ENCODE data around the gene USP32. TPM values are rescaled to one million over a fixed set of nuclear protein-coding genes. Genes with fewer than 3 reads are reported as not detected.

Gene USP32
- total RNA-seq, 1 donor from 2014 or later: 90.1 TPM

DNA sequence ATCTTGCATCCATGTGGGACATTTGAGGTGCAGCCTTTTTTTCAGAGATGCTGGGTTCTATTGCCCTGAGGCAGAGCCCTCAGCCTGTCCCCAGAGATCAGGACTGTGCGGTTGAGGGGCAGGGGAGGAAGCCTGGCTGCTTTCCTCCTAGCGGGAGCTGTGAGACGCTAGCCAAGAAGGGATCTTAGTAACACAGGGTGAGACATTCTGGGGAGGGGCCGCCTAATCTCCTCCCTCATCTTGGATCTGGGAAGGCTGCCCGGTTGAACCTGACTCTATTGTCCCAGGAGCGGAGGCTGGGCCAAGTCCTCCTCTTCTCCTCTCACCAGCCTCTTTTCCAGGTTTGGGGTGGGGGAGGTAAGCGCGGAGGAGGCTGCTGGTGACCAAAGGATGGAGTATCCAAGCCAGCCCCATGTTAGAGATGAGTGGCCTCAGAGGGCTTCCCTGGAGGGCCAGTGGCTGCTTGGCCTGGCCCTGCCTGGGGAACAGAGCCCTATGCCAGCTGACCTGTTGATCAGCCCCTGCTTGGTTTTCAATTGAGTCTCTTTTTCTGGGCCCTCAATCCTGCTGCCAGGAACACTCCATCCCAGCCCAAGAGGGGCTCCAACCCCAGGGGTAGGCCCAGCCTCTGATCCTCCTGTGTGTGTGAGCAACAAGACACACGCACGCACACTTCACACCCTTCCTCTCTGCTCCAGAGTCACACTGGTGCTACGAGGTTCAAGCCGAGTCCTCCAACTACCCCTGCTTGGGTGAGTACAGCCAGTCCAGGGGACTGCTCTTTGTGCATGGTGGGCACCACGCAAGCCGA, 237.1 kb downstream of the USP32 start:
- intact Hi-C loops (cut with DNase I): no loop called here
- ATAC-seq (peak; percentile 82), DNase-seq (ENCODE audit: low spot score) (no peak)

DNA sequence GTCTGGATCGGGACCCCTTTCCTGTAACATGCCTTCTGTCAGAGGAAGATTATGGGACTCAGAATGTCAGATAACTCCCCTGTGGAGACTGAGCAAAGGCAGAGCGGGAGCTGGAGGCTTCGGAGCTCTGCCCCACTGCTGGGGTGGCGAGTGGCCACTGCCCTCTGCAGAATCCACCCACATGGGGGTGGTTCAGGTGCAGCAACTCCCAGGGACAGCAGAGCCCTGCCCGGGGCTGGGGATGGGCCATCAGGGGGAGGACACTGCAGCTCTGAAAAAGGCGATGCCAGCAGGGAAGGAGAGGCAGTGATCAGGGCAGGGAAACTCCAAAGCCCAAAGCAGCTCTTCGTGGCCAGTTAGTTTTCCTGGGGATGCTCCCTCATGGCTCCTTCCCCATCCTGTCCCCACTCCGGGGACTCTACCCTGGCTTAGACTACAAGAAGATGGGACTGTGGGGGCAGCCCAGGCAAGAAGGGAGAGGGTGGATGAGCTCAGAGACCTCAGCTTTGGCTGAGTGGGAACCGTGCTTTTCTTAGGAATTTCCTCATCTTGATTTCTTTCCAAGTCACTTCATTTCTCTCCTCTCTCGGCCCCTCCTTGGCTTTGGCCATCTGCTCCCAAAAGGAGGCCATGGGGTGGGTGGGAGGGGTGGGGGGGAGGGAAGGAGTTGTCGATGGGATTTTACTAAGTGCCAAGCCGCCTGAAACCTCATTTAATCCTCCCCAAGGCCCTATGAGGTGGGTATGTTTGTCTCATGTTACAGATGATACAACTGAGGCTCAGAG, 238.1 kb downstream of the USP32 start:
- ATAC-seq: peak; percentile 68
- intact Hi-C loops (cut with DNase I): no loop called here

DNA sequence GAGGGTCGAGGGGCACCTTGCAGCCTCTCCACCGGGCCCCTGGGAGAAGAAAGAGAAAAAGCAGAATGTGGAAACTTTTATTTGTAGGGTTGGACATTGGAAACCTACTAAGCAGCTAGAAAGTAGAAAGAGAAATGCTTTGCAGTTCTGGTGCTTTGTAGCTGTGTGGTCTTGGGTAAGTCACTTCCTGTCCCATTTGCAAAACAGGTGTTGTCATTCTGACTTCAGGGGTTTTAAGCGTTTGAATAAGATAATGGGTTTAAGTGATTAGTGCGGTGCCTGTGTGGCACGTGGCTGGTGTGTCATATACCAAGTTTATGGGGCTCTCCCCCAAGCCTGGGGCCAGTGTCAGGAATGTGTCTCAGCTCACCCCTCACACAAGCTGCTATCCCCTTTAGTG, 240.6 kb downstream of the USP32 start:
- DNase-seq (ENCODE audit: low spot score): no peak
- ATAC-seq: no peak
- intact Hi-C loops (cut with DNase I): no loop called here

More for the DNA sequence above, 238.1 kb downstream of the USP32 start:
- DNase-seq (ENCODE audit: low spot score): no peak

DNA sequence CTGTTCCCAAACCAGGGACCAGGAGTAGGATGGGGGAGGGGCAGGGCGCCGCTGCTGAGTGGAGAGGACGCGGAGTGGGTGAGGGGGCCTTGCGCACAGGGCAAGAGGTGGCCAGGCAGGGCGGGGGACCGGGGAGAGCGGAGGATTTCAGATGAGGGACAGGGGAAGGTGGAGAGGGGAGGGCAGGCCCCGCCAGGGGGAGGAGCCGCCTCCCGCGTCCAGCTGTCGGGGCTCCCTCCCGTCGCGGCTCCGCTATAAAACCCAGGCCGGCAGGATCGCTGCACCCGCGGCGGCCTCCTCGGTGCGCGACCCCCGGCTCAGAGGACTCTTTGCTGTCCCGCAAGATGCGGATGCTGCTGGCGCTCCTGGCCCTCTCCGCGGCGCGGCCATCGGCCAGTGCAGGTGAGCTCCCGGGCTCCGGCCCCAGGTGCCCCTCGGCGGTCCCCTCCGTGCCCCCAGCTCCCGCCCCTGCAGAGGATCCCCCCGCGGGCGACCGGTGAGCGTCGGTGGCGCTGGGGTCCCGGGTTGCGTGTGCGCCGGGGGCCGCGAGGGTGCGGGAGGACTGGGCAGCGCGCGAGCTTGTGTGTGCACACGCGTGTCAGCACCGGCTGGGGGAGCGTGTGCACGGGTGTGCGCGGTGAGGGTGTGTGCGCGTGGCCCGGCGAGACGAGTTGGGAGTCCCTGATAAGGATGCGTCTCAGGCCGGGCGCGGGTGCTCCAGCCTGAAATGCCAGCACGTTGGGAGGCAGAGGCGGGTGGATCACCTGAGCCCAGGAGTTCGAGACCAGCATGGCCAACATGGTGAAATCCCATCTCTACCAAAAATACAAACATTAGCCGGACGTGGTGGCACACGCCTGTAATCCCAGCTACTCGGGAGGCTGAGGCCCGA, 242.0 kb downstream of the USP32 start, which contains the start of gene CA4:
CA4 (plus strand) TSS at position 283 of the 892 bp plus-strand sequence; CDS start at position 345, 62 bp downstream.
- DNase-seq (ENCODE audit: low spot score) (no peak), ATAC-seq (no peak)
- intact Hi-C loops (cut with DNase I): loop anchor here (10.0 kb wide), 1 partner anchor 285 kb away; no protein-coding TSS in a partner anchor

DNA sequence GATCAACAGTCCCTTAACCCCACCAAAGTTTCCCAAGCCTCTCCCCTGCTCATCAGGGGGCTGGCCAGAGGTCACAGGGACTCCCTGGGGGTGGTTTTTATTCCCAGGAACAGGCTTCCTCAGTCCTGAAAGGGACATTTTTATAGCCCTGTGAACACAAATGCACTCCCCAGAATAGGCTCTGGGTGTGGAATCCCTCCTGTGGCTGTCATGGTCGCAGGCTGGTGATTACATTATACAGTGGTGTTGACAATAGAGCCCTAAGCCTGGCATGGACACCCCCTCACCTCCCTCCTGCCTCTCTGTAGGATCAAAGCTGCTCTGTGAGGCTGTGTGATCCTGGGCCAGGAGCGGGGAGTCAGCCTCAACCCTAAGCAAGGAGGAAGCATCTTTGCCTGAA, 243.6 kb downstream of the USP32 start:
- DNase-seq (ENCODE audit: low spot score) (no peak), ATAC-seq (no peak)
- intact Hi-C loops (cut with DNase I): loop anchor here (10.0 kb wide), 1 partner anchor 286 kb away; no protein-coding TSS in a partner anchor

DNA sequence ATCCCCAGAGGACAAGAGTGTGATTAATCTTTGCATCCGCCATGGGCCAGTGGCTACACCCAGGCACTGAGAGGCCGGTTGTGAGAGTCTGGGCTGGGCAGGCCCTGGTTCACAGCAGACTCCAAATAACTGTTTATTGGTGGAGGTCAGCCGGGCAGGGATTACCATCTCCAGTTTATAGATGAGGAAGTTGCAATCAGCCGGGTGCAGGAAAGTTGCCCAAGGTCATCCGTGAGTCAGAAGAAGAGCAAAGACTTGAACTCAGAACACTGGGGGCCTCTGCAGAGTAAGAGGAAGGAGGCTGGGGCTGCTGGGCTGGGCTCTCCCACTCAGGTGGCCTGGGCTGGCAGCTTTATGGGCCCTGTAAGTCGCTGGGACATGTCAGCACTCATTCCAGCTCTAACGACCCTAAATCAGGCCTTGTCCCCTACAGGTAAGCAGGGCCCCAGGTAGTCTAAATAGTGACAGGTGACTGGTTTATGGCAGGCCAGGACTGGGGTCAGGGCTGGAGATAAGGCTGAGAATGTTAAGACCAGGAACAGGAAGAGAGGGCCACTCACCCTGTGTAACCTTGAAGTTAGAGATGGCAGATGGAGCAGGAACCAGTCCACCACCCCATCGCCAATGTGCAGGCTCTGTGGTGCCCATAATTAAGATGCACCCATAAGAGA, 244.2 kb downstream of the USP32 start:
- DNase-seq (ENCODE audit: low spot score) (no peak), ATAC-seq (no peak)
- intact Hi-C loops (cut with DNase I): loop anchor here (10.0 kb wide), 1 partner anchor 287 kb away; no protein-coding TSS in a partner anchor

DNA sequence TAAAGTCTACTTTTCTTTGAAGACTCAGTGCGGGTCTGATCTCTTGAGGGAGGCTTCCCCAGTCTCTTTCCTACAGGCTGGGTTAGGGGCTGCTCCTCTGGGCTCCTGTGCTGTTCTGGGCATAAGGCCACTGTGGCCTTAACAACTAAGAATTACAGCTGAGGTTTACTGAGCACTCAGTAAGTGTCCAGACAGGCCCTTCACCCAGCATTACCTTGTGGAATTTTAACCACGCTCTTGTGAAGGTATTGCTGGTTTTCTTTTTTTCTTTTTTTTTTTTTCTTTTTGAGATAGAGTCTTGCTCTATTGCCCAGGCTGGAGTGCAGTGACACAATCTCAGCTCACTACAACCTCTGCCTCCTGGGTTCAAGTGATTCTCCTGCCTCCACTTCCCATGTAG, 245.7 kb downstream of the USP32 start:
- DNase-seq (ENCODE audit: low spot score) (no peak), ATAC-seq (no peak)
- intact Hi-C loops (cut with DNase I): loop anchor here (10.0 kb wide), 1 partner anchor 289 kb away; no protein-coding TSS in a partner anchor

DNA sequence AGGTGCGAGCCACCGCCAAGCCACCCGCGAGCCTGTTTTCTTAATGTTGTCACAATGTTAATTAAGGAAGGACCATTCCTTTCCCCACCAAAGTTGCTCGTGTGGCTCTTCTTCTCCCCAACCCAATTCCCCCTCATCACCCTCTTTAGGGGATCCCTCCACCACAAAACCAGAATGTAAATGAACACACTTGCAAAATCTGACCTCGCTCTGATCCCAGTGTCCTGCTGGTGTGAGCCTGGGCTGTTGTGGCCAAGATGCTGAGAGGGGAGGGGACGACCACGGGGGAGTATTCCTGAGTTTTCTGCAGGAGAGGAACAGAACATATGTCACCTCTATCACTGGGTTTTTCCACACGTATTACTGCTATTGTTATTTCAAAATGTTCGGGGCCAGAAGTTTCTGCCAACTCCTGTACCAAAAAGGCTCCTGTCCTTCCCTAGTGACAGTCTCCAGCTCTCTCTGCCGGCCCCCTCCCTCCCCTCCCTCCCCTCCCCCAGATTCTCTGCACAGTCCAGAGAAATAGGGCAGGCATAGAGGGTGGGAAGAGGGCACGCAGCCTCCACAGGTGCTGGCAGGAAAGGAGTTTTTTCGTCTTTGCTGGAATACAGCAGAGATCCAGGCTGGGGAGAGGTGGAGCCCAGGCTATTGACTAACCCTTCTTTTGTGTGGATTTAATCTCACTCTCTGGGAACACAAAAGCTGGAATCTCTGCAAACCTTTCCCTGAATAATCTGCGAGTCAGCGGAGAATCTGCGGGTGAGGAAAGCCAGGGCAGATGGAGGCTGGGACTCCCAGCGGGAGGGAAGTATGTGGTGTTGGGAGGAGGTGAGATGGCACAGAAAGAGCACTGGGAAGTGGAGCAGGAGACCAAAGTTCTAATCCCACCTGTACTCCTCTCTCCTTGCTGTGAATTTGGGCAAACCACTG, 246.7 kb downstream of the USP32 start:
- DNase-seq (ENCODE audit: low spot score): no peak
- intact Hi-C loops (cut with DNase I): loop anchor here (10.0 kb wide), 1 partner anchor 290 kb away; no protein-coding TSS in a partner anchor
- ATAC-seq: no peak

DNA sequence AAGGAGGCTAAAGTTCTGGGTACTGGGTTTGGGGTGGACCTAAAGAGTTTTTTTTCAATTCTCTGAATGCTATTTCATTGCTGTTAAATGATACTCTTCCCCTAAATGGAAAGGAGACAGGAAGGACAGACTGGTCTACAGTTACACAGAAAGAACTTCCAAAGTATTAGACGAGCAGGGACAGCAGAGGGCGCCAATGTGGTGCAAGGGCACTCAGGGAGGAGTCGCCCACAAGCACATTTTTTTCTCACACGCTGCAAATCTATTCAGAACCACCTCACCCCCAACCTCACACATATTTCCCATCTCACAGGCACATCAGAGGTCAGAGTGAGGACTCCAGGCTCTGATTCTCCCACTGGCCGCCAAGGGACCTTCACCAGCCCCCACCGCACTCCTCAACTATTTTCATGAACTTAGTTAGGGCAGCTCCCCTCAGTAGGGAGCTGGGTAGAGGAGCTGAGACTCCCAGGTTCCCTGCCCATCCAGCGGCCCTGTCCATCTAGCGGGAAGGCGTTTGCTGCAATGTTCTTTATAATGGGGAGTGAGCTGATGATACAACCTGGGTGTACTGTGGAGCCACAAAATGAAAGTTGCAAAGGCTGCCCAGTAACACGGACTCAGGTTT, 248.9 kb downstream of the USP32 start:
- ATAC-seq: peak; percentile 86

DNA sequence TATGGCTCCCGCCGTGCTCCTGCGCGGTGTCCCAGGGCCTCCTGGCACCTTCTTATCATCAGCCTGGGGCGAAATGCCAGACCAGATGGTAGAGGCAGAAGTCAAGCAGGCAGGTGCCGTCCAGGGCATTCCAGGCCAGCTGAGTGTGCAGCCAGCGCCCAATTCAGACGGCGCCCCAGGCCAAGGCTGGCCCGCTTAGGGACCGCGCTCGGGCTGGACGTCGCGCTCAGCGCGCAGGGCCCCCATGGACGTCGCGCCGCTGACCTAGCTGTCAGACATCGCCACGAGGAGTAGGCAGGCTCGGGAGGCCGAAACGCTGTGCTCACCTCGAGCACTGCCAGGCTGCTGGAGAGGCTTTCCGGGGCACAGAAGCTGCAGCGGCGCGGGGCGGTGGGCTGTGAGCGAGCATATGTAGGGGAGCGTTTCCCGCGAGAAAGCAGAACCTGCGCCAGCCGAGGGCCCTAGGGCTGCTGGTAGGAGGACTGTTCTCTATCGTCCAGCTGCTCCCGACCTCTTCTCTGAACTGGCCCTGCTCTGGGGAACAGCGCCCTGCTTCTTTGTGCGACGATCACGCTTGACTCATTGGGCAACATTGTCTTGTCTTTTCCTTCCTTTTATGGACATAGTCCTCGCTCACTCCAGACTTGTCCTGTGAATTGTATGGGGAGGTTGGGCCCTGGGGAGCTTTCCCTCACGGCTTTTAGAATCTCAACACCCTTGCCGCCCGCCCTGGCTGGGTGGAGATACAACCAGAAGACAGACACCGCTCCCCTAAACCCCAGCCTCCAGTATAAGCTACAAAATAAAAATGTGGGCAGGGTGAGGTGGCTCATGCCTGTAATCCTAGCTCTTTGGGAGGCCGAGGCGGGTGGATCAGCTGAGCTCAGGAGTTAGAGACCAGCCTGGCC, 250.6 kb downstream of the USP32 start:
- DNase-seq (ENCODE audit: low spot score): no peak
- intact Hi-C loops (cut with DNase I): loop anchor here (10.0 kb wide), 1 partner anchor 293 kb away; no protein-coding TSS in a partner anchor
- no peak for ATAC-seq

More for the DNA sequence above, 248.9 kb downstream of the USP32 start:
- DNase-seq (ENCODE audit: low spot score): peak; percentile 93
- intact Hi-C loops (cut with DNase I): loop anchor here (10.0 kb wide), 1 partner anchor 292 kb away; no protein-coding TSS in a partner anchor

DNA sequence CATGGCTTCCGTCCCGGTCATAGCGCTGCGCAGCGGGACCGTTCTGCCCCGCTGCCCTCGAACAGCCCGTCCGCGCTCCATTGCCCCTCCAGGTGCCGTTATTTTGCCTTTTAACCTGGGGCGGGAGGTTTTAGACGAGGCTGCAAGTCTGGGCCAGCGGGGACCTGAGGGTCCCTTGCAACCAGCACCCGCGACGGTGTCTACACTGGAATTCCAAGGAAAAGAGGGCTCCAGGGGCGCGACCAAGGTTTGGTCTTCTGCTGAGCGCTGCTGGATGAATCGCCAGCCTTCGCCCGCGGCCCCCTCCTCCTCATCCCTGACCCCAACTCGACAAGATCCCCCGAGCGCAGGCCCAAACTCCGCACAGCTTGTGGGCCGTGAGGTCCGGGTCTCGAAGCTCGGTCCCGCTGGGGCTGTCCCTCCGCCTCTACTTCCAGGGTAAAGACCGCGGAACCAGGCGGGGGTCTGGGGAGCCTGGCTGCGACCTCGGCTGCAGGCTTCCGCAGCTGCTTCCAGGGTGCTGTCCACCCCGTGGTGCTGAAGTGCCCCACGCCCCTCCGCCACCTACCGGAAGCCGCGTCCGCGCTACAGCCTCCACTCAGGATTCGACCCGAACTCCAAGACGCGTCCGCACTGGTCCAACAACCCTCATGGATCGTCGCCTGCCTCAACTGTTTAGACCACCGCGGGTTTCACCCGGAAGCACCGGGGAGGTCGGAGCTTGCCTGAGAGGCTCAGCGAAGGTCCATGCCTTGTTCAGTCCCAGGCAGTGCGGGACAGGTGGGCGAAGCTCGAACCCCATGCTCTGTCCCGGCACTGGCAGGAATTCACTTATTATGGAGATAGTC, 252.3 kb downstream of the USP32 start:
- intact Hi-C loops (cut with DNase I): loop anchor here (10.0 kb wide), 1 partner anchor 295 kb away; no protein-coding TSS in a partner anchor
- ATAC-seq (peak; percentile 51), DNase-seq (ENCODE audit: low spot score) (peak; percentile 84)

DNA sequence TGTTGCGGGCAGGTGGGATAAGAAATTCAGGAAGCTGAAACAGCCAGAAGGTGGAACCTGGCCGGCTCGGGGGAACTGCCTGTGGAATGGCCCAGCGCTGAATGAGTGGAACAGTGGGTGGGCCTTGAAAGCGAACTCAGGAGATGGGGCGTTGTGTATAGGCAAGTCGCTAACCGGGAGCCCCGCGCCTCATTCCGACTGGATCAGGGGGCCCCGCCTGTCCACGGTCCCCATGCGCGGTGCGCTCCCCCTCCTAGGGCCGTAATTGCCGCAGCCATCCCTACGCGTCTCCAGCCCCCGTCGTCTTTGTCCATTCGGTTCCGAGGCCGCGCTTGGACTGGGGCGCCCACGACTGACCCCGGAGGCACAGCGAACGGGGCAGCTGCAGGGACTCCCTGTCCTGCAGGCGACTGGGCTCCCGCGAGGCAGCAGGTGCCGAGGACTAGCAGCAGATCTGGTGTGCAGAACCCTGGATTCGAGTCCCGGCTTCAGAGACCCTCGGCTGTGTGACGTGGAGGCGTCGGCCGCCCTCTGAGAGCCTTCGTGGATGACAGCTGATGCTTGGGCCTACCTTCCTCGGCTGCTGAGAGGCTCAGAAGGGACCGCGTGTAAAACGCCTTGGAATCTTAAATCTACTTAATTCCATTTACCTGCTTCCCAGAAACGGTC, 253.0 kb downstream of the USP32 start:
- DNase-seq (ENCODE audit: low spot score): no peak
- no peak for ATAC-seq
- intact Hi-C loops (cut with DNase I): no loop called here

DNA sequence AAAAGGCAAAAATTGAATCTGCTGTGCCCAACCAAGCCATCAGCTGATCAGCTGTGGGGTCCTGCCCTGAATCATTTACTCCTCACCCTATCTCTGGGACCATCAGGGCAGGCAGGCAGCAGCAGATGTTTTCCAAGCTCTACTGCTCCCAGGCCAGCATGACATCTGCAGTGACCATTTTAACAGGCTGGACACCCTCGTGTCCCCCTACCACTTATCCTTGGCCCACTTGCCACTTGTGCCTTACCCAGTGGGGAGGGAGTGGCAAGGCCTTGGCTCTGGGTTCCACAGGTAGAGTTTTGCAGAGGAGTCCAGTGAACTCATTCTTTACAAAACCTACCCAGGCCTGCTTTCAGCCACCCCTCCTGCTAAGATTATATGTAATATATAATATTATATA, 254.2 kb downstream of the USP32 start:
- no peak for ATAC-seq
- intact Hi-C loops (cut with DNase I): no loop called here
- no peak for DNase-seq (ENCODE audit: low spot score)

DNA sequence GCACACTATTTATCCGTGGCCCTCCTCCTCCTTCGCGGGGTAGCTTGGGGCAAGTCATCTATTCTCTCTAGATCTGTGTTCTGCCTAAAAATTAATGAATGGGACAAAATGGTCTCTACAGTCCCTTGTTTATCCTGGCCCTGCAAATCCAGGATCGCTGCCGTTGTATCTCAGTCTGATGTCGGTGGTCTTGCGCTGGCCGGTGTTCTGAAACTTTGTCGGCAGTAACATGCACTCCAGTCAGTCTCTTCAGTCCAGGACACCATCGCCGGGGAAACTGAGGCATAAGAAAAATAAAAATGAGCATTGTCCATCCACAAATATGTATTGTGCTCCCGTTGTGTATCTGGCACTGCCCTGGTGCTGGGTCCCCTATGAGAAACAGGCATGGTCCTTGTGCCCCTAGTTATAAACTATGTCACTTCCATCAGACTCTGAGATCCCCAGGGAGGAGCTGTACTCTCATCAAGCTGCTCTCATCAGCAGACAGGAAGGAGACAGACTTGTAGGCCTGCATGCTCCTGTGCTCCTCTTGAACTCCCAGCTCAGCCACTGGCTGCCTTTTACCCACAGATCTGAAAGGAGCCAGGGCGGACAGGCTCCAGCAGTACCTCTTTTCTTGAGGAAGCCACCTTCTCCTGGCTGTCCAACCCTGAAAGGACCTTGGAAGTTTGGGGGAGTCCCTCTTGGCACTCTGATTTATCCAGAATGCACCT, 255.8 kb downstream of the USP32 start:
- intact Hi-C loops (cut with DNase I): no loop called here
- no peak for ATAC-seq
- DNase-seq (ENCODE audit: low spot score): peak; percentile 25

All from sciatic nerve (tissue), 2 donors.